ENCODE data around the gene ABITRAM. TPM values are rescaled to one million over a fixed set of nuclear protein-coding genes. Genes with fewer than 3 reads are reported as not detected.

ABITRAM gene
- total and polyA plus RNA-seq, 2 of the 13 experiments (the other 11 are each of a cell fraction or from before 2014, with no cell fraction given): 10.2 to 21.6 TPM

- TF ChIP-seq DDIT3 (CRISPR knock-in tag; IDR thresholded peaks at IDR 0.05): no peak
- 0 out of 2 replicates have a peak, but pooled peaks have one; percentile 73 for TF ChIP-seq ZSCAN30 (CRISPR knock-in tag; IDR thresholded peaks at IDR 0.05)
- peak; percentile 69 for TF ChIP-seq SIX1 (CRISPR knock-in tag; IDR thresholded peaks at IDR 0.05; ENCODE audit: borderline replicate concordance)
- TF ChIP-seq ZNF589 (CRISPR knock-in tag; conservative IDR thresholded peaks at IDR 0.05): peak; percentile 63; the same call in 1 of the 2 replicates
- TF ChIP-seq ZFP90 (CRISPR knock-in tag; IDR thresholded peaks at IDR 0.05; ENCODE audit: borderline replicate concordance): no peak
- no peak for TF ChIP-seq ZNF235 (CRISPR knock-in tag; IDR thresholded peaks at IDR 0.05; ENCODE audit: borderline replicate concordance)
- peak; percentile 93 for TF ChIP-seq TEAD3 (CRISPR knock-in tag; optimal IDR thresholded peaks at IDR 0.05; ENCODE audit: borderline replicate concordance)
- no peak for TF ChIP-seq U2AF1 (optimal IDR thresholded peaks at IDR 0.05; ENCODE audit: low read depth, low read length)
- TF ChIP-seq THAP9 (CRISPR knock-in tag; IDR thresholded peaks at IDR 0.05; ENCODE audit: borderline replicate concordance): no peak
- TF ChIP-seq PRMT3 (CRISPR knock-in tag; IDR thresholded peaks at IDR 0.05; ENCODE audit: borderline replicate concordance, low read depth): no peak
- peak; percentile 90 for TF ChIP-seq KAT7 (CRISPR knock-in tag; IDR thresholded peaks at IDR 0.05; ENCODE audit: borderline replicate concordance)
- 0 out of 2 replicates have a peak, but pooled peaks have one; percentile 42 for TF ChIP-seq SALL2 (CRISPR knock-in tag; IDR thresholded peaks at IDR 0.05)
- TF ChIP-seq ZBTB34 (CRISPR knock-in tag; IDR thresholded peaks at IDR 0.05): peak; percentile 87; the same call in 1 of the 2 replicates
- TF ChIP-seq ZBTB39 (CRISPR knock-in tag; IDR thresholded peaks at IDR 0.05): peak; percentile 78; the same call in 1 of the 2 replicates
- TF ChIP-seq ZNF607 (CRISPR knock-in tag; IDR thresholded peaks at IDR 0.05; ENCODE audit: borderline replicate concordance): 0 out of 2 replicates have a peak, but pooled peaks have one; percentile 51
- peak; percentile 97 for TF ChIP-seq SMAD3 (CRISPR knock-in tag; IDR thresholded peaks at IDR 0.05)
- peak; percentile 57; the same call in 1 of the 2 replicates for TF ChIP-seq ZNF564 (CRISPR knock-in tag; IDR thresholded peaks at IDR 0.05)
- TF ChIP-seq ZMYM3 (CRISPR knock-in tag; IDR thresholded peaks at IDR 0.05): peak; percentile 69; the same call in 1 of the 2 replicates
- peak; percentile 97 for TF ChIP-seq DPF2 (CRISPR knock-in tag; IDR thresholded peaks at IDR 0.05; ENCODE audit: borderline replicate concordance, low read depth)
- no peak for TF ChIP-seq SMAD9 (CRISPR knock-in tag; IDR thresholded peaks at IDR 0.05)
- TF ChIP-seq NFKBIZ (CRISPR knock-in tag; IDR thresholded peaks at IDR 0.05): peak; percentile 97; the same call in 1 of the 2 replicates
- TF ChIP-seq EP300 (IDR thresholded peaks at IDR 0.05; ENCODE audit: low read depth in 2 of 2, low read length in 2 of 2): peak; percentile 99 to 100
- peak; percentile 99 for TF ChIP-seq EP300 (CRISPR knock-in tag; IDR thresholded peaks at IDR 0.05; ENCODE audit: borderline replicate concordance)
These were observed 48.4 kb upstream of the ABITRAM start (continued) for GRCh38 chr9:108885643-108886348.
